ENCODE results near the gene NPAT. TPM values are rescaled to one million over a fixed set of nuclear protein-coding genes. Genes with fewer than 3 reads are reported as not detected.

NPAT gene
- total RNA-seq, result 11.0 and 13.4 TPM in 2 replicates

GRCh38 chr11:108222574-108223347 lies at the start of gene NPAT, which contains the start of gene ATM:
NPAT (minus strand) TSS chr11:108222638; CDS start chr11:108222536, 102 bp downstream.
ATM (plus strand) TSS chr11:108223067; CDS start chr11:108227625, 4,558 bp downstream.

GRCh38 chr11:108121274-108122155 lies 100.9 kb downstream of the NPAT start, which contains the start of gene ACAT1:
ACAT1 (plus strand) TSS chr11:108121567; CDS start chr11:108121607, 40 bp downstream.

Other genes with a start within 250 kb of the NPAT start
- 41.6 and 45.6 TPM in 2 replicates for gene CUL5, start 213.7 kb downstream of the NPAT start, total RNA-seq
- gene ACAT1, start 101.1 kb downstream of the NPAT start, total RNA-seq, result 57.9 and 65.4 TPM in 2 replicates
- 131 and 148 TPM in 2 replicates for gene ATM, start 429 bp upstream of the NPAT start, total RNA-seq
- gene C11orf65, start 244.9 kb upstream of the NPAT start, total RNA-seq, result 1.1 and 1.5 TPM in 2 replicates

All from smooth muscle cell of the umbilical artery (primary cell).